Aorta (tissue), 5 donors: ENCODE data around the gene UROD. TPM values are rescaled to one million over a fixed set of nuclear protein-coding genes. Genes with fewer than 3 reads are reported as not detected.

Source experiments
- ATAC-seq: fragments of 200-7000 bp; cut with Tn5 transposase; one replicate; pipeline ENCODE4 v1.9.1; 2022; ENCODE audit warnings: moderate library complexity; ENCODE audit not compliant: low FRiP score
- DNase-seq, 2 donors: peaks; one replicate each; pipeline ENCODE4 v3.0.0-alpha.2; 2020
- H3K27ac ChIP-seq, 2 donors: one replicate each; pipeline ENCODE4 v1.5.1; 2013; ENCODE audit warnings: low read length in 2 of 2, mild to moderate bottlenecking in 2 of 2, moderate library complexity in 2 of 2, control low read depth in 1 of 2, inconsistent platforms in 1 of 2, low read depth in 1 of 2
- H3K27me3 ChIP-seq, 2 donors: one replicate each; pipeline ENCODE4 v1.6.1; 2013; ENCODE audit warnings: control low read depth in 1 of 2, low read length in 1 of 2, mild to moderate bottlenecking in 1 of 2, moderate library complexity in 1 of 2; ENCODE audit not compliant: insufficient read depth in 2 of 2, control insufficient read depth in 1 of 2
- H3K36me3 ChIP-seq, 2 donors: one replicate each; pipeline ENCODE4 v1.6.1; 2013; ENCODE audit warnings: control low read depth in 1 of 2, low read length in 1 of 2, mild to moderate bottlenecking in 1 of 2; ENCODE audit not compliant: insufficient read depth in 2 of 2, control insufficient read depth in 1 of 2
- H3K4me1 ChIP-seq, 2 donors: one replicate each; pipeline ENCODE4 v1.6.1; 2013; ENCODE audit warnings: low read length in 2 of 2, control low read depth in 1 of 2, mild to moderate bottlenecking in 1 of 2, moderate library complexity in 1 of 2; ENCODE audit not compliant: insufficient read depth in 2 of 2, control insufficient read depth in 1 of 2
- H3K4me3 ChIP-seq, 2 donors: one replicate each; pipeline ENCODE4 v1.5.1; 2013; ENCODE audit warnings: low read length in 2 of 2, control low read depth in 1 of 2, mild to moderate bottlenecking in 1 of 2
- H3K9me3 ChIP-seq: one replicate; pipeline ENCODE4 v1.6.1; 2013; ENCODE audit warnings: mild to moderate bottlenecking, low read length; ENCODE audit not compliant: control insufficient read depth
- WGBS, 2 donors: extraction: QIAGEN DNeasy Blood & Tissue Kit; methylation state at CpG; one replicate each; pipeline ENCODE4 v1.1.7; 2013; 5-methylcytosine and 5-hydroxymethylcytosine counted together
- intact Hi-C, 2 donors: fragments of 100-400 bp; cut with DNase I; formaldehyde crosslinking; loops; one replicate each; pipeline versions ENCODE4 v1.14.2 to v1.15.0; 2022
- polyA plus RNA-seq, 2 donors: library from polyadenylated mRNA; stranded (reverse); fragments of 200-250 nt; gene quantifications; one replicate each; pipeline ENCODE4 v1.2.3, GENCODE V29; 2013
- total RNA-seq, 2 donors: library from RNA; stranded (reverse); fragmentation: NEBNext Ultra II Directional; extraction: Animal tissue kit (Norgen Biotek cat#: 25700); gene quantifications; one replicate each; pipeline ENCODE4 v1.2.1, GENCODE V29; 2021
- donor health status: healthy with polysubstance abuse.
- donor health status: Bipolar disorder and iron deficiency.
- donor health status: DM: no; HTN: no; CAD: no.
- donor health status: DM: no; HTN: no; CAD: no.
- donor health status: DM: yes; HTN: yes; CAD: no.

Gene UROD
- total and polyA plus RNA-seq, 4 donors = 54.6 to 128 (median 75.3) TPM

DNA sequence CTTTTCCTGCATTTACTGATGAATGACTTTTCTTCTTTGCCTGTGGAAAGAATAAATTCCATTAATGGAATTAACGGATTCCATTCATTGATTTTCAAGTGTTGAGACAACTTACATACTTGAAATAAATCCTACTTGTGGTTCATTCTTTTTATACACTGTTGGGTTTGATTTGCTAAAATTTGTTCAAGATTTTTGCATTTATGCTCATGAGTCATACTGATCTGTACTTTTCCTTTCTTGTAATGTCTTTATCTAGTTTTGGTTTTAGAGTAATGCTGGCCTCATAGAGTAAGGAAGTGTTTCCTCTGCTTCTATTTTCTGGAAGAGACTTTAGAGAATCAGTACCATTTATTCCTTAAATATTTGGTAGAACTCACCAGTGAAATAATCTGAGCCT is 14.4 kb downstream of the UROD start:
- Histone ChIP-seq H3K27ac (no peak overlapping the region), H3K4me3 (no peak overlapping the region), H3K36me3 (no peaks in the 10 kb centered on the region), H3K27me3 (no peaks in the 10 kb centered on the region), H3K4me1 (no peaks in the 10 kb centered on the region), H3K9me3 (no peaks in the 10 kb centered on the region)
- ATAC-seq = no peak
- WGBS, 2 donors = 79 to 86% methylated on average over 1 of the region's 1 CpG
- intact Hi-C loops = no loop called here
- DNase-seq = no peak

DNA sequence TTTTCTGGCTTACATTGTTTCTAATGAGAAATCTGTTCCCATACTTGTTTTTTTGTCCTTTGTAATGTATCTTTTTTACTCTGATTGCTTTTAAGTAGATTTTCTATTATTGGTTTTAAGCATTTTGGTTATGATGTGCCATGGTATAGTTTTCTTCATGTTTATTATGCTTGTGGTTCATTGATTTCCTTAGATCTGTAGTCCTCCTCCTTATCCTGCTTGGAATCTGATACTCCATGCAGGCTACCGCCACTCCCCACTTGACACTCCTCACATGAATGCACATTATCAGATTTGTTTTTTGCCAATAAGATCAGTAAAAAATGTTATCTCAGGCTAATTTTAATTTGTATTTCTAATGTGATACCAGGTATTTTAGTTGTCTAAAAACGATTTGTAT is 20.8 kb downstream of the UROD start:
- DNase-seq = no peak
- H3K36me3 ChIP-seq = peaks cover 0 to 2% of the 10 kb centered on the region in 2 donors
- ATAC-seq = no peak
- intact Hi-C loops = no loop called here
- 88 to 91% methylated on average over 2 of the region's 2 CpGs for WGBS, 2 donors
- H3K9me3 ChIP-seq = no peaks in the 10 kb centered on the region
- no peaks in the 10 kb centered on the region for H3K27me3 ChIP-seq
- H3K27ac ChIP-seq = no peak overlapping the region
- no peak overlapping the region for H3K4me3 ChIP-seq
- H3K4me1 ChIP-seq = no peaks in the 10 kb centered on the region

DNA sequence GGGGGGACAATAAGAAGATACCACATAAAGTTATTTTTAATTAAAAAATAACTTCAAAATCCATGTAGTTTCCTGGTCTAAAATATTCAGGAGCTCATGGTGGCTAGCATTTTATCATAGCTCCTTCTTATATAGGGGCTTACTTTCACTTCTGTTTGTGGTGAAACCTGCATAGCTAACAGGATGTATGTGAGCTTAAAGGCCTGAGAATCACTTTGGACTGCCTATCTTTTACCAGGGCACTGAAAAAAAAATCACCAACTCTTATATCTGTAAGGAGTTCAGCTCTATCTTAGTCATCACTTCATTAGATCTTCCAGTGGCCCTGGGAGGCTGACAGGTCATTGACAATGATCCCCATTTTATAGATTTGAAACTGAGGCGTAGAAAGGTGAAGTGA is 21.3 kb downstream of the UROD start:
- Histone ChIP-seq H3K9me3 (no peaks in the 10 kb centered on the region), H3K36me3 (peaks cover 0 to 2% of the 10 kb centered on the region in 2 donors), H3K27ac (no peak overlapping the region), H3K4me3 (no peak overlapping the region), H3K4me1 (no peaks in the 10 kb centered on the region), H3K27me3 (no peaks in the 10 kb centered on the region)
- intact Hi-C loops = no loop called here
- WGBS, 2 donors = 94 to 97% methylated on average over 1 of the region's 1 CpG
- ATAC-seq = no peak
- no peak for DNase-seq

DNA sequence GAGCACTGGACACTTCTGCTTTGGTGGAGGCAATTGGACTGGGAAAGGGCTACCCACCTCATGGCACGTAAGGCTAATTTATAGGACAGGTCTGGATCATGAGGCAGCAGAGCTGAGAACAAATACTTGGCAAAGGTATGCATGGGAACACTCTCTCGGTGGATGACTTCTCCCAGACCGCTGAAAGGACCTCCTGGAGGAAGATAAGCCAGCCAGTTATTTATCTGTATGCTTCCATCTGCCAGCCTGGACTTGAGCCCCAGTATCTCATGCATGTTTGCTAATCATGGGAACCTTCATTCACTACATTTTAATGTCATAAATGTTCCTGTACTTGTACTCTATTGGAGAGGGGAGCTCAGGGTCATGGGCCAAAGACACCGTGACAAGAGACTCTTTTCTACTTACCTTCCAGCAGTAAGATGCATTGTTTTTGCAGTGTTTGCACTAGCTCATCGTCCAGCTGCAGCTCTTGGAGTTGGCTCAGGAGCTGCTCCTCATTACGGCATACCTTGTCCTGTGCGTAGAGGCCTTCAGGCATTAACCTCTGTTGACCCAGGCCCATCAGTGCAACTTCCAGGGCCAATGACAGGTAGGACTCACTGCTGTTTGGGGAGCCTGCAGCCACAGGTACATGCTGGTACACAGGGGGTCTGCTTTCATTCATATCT is 23.7 kb downstream of the UROD start:
- H3K4me3 ChIP-seq = no peak overlapping the region
- no peak for DNase-seq
- peaks cover 0 to 2% of the 10 kb centered on the region in 2 donors for H3K36me3 ChIP-seq
- 81 to 85% methylated on average over 7 of the region's 7 CpGs for WGBS, 2 donors
- H3K9me3 ChIP-seq = no peaks in the 10 kb centered on the region
- H3K4me1 ChIP-seq = no peaks in the 10 kb centered on the region
- intact Hi-C loops = no loop called here
- no peak for ATAC-seq
- H3K27me3 ChIP-seq = no peaks in the 10 kb centered on the region
- H3K27ac ChIP-seq = no peak overlapping the region

DNA sequence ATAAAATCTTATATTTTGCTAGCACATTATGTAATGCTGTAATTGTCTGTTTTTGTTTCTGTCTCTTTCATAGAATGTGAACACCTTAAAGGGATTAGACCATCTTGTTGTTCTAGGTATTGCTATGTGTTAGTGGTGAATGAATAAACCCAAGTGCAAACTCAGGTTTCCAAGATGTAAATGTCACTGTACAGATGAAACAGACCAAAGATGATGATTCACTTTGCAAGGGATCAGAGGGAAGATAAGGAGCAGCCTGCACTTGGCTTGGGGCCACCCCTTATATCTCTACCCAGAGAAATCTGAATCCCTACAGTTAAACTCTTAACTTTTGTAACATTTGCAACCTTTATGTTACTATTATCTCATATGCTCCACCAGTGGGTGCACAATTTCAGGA is 25.4 kb downstream of the UROD start:
- DNase-seq = no peak
- H3K9me3 ChIP-seq = no peaks in the 10 kb centered on the region
- H3K4me3 ChIP-seq = no peak overlapping the region
- ATAC-seq = no peak
- H3K4me1 ChIP-seq = no peaks in the 10 kb centered on the region
- intact Hi-C loops = no loop called here
- H3K27me3 ChIP-seq = no peaks in the 10 kb centered on the region
- H3K27ac ChIP-seq = no peak overlapping the region
- H3K36me3 ChIP-seq = peaks cover under 1 to 2% of the 10 kb centered on the region in 2 donors

DNA sequence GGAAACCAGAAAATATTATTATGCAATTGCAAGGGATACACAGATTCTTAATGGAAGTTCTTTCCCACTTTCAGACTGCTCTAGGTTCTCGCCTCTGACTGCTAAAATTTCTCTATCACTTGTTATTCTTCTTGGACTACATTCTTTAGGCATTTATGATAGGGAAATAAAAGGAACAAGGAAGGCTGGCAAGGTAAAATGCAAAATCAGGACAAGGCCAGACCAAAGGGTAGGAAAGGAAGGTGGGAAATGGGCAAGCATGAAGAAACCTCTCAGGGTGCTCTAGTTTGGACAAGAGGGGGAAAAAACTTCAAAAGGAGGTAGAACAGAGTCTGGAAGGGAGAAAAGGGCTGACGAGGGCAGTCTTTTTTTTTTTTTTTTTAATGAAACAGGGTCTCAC is 26.2 kb downstream of the UROD start:
- Histone ChIP-seq H3K27ac (no peak overlapping the region), H3K4me1 (no peaks in the 10 kb centered on the region), H3K27me3 (no peaks in the 10 kb centered on the region), H3K36me3 (peaks cover 2 to 3% of the 10 kb centered on the region in 2 donors), H3K9me3 (no peaks in the 10 kb centered on the region), H3K4me3 (no peak overlapping the region)
- intact Hi-C loops = no loop called here
- whole genome bisulfite sequencing, 2 donors = 90 to 93% methylated on average over 2 of the region's 2 CpGs
- ATAC-seq = no peak
- no peak for DNase-seq

DNA sequence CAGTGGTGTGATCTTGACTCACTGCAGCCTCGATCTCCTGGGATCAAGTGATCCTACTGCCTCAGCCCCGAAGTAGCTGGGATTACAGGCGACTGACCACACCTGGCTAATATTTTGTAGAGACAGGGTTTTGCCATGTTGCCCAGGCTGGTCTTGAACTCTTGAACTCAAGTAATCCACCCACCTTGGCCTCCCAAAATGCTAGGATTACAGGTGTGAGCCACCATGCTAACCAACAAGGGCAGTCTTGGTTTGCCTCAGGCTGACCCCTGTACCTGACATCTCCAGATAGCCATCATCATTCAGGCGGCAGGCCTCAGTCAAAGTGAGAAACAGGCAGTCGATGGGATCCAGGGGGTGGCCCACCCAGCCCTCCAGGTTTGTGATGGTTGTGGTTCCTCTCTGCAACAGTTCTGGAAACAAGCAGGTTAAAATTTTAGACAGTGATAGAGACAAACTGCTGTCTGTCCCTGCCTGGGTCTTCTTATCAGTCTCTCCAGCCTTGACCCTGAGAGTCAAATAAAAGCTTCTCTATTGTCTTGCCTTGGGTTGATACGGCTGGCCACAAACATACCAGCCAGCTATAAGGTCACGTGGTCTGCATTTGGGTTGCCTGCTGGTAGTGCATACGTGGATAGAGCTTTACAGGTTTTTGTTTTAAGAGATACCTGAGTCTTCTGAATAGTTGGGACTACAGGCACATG is 26.8 kb downstream of the UROD start:
- WGBS, 2 donors = 93 to 94% methylated on average over 8 of the region's 8 CpGs

DNA sequence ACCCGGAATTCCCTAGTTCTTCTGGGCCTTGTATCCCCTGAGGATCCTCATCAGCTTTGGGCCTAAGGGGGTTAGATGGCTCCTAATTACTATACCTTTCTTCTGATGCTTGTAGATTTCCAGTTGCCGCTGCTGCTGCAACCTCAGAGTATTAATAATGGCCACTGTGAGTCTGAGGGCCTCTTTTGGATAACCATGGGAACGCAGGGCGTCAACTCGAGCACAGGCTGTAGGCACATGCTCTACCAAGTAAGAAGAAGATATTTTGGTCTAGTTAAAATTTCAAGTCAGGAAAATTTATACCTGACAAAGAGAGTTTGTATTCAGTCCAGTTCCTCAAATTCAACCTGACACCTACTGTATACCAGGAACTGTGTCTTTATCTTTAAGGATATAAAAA is 28.2 kb downstream of the UROD start:
- DNase-seq (no peak), ATAC-seq (no peak)
- intact Hi-C loops = no loop called here
- Histone ChIP-seq H3K9me3 (no peaks in the 10 kb centered on the region), H3K27me3 (no peaks in the 10 kb centered on the region), H3K4me1 (no peaks in the 10 kb centered on the region), H3K27ac (no peak overlapping the region), H3K36me3 (peaks cover 2 to 3% of the 10 kb centered on the region in 2 donors), H3K4me3 (no peak overlapping the region)
- WGBS, 2 donors = 96 to 98% methylated on average over 5 of the region's 5 CpGs

More for the DNA sequence above, 26.8 kb downstream of the UROD start:
- H3K4me1 ChIP-seq = no peaks in the 10 kb centered on the region
- H3K9me3 ChIP-seq = no peaks in the 10 kb centered on the region
- peaks cover 2 to 3% of the 10 kb centered on the region in 2 donors for H3K36me3 ChIP-seq
- no peak for ATAC-seq
- DNase-seq = no peak
- H3K27me3 ChIP-seq = no peaks in the 10 kb centered on the region
- no peak overlapping the region for H3K4me3 ChIP-seq
- no peak overlapping the region for H3K27ac ChIP-seq
- intact Hi-C loops = no loop called here

DNA sequence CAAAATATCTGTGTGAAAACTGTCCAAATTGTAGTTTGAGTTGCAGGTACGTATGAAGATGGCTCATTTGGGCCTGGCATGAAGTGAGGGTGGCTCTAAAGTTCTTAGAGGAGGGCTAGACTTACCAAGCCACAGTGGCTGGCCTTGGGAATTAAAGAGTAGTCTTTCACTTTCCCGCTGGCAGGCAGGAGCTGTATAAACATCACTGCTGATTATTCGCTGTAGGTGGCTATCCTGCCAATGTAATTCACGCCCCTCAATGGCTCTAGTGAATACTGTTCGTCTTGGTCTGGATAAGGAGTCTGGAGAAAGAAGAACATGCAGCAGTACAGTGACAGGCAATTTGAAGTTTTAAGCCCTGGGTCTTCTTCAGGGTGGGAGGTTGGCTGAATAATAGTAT is 31.0 kb downstream of the UROD start:
- peaks cover 0 to 3% of the 10 kb centered on the region in 2 donors for H3K36me3 ChIP-seq
- DNase-seq (no peak), ATAC-seq (no peak)
- intact Hi-C loops = no loop called here
- WGBS, 2 donors = 79 to 80% methylated on average over 5 of the region's 5 CpGs
- H3K27me3 ChIP-seq = no peaks in the 10 kb centered on the region
- H3K9me3 ChIP-seq = no peaks in the 10 kb centered on the region
- no peak overlapping the region for H3K4me3 ChIP-seq
- no peaks in the 10 kb centered on the region for H3K4me1 ChIP-seq
- H3K27ac ChIP-seq = no peak overlapping the region
